Measurements from ENCODE around the gene PRPF8.

- TF ChIP-seq YY1 (IDR thresholded peaks at IDR 0.05): no peak
- no peak for TF ChIP-seq CTCF (IDR thresholded peaks at IDR 0.05; ENCODE audit: low read depth, low read length, missing input control)
- TF ChIP-seq RAD21 (IDR thresholded peaks at IDR 0.05): no peak
- TF ChIP-seq GABPA (IDR thresholded peaks at IDR 0.05 in 1 of 2, conservative IDR thresholded peaks at IDR 0.05 in 1 of 2): no peak
- no peak for TF ChIP-seq REST (IDR thresholded peaks at IDR 0.05)
- no peak for TF ChIP-seq HNF4A (conservative IDR thresholded peaks at IDR 0.05)
- no peak for TF ChIP-seq FOXA1 (IDR thresholded peaks at IDR 0.05)
- no peak for TF ChIP-seq JUND (IDR thresholded peaks at IDR 0.05)
- TF ChIP-seq NR2F2 (IDR thresholded peaks at IDR 0.05): no peak
- no peak for TF ChIP-seq SP1 (IDR thresholded peaks at IDR 0.05)
Measured at GRCh38 chr17:1612400-1612799, 72.3 kb downstream of the PRPF8 start.

Measured in liver (tissue), 3 donors.